Measurements from ENCODE around the gene TFIP11.

The TFIP11 gene

DNA sequence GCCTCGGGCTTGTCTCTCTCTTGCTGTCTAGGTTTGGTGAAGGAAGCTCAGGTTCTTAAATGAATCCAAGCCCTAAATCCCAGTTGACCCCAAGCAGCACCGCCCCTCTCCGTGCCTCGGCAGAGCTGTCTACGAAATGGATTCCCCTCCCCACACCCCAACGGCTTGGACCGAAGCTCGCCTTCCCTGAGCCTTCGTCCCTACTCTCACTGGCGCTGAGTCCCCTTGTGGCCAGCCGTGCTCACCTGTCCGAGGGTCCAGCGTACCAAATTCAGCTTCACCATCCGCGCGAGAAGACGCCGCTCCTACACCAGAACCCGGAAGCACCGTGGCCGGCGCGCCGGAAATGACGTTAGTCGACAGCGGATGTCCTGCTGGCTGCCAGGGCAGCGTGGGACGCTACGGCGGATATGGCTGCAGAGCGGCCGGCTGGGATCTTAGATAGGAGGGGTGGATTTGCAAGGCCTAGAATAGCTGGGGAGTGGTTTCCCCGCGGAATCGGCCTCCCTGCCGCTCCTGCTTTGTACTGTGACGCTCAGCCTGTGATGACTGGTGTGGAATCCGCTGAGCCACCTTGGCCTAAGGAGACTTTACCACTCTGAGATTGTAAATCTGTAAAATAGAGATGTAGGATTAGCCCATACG, at the start of gene TFIP11:
TFIP11 (minus strand) TSS at position 325 of the 645 bp plus-strand sequence. CDS start 2,201 bp downstream, outside the sequence.
- DNase-seq (ENCODE audit: low read depth in 3 of 3), result peak; percentile 86 to 90 (median 88)

GRCh38 chr22:26561756-26562417, 49.6 kb upstream of the TFIP11 start:
- DNase-seq (ENCODE audit: low read depth in 3 of 3), result no peak

- no peak for DNase-seq (ENCODE audit: low read depth in 3 of 3)
These were observed 47.8 kb upstream of the TFIP11 start for GRCh38 chr22:26559961-26560575.

- no peak for DNase-seq (ENCODE audit: low read depth in 3 of 3)
These were observed 46.1 kb upstream of the TFIP11 start for GRCh38 chr22:26558248-26558895.

GRCh38 chr22:26556904-26557303, 44.6 kb upstream of the TFIP11 start:
- DNase-seq (ENCODE audit: low read depth in 3 of 3), result no peak

- DNase-seq (ENCODE audit: low read depth in 3 of 3), result no peak
These were observed 43.2 kb upstream of the TFIP11 start for GRCh38 chr22:26555478-26555877.

- no peak for DNase-seq (ENCODE audit: low read depth in 3 of 3)
These were observed 42.7 kb upstream of the TFIP11 start for GRCh38 chr22:26554956-26555355.

DNA sequence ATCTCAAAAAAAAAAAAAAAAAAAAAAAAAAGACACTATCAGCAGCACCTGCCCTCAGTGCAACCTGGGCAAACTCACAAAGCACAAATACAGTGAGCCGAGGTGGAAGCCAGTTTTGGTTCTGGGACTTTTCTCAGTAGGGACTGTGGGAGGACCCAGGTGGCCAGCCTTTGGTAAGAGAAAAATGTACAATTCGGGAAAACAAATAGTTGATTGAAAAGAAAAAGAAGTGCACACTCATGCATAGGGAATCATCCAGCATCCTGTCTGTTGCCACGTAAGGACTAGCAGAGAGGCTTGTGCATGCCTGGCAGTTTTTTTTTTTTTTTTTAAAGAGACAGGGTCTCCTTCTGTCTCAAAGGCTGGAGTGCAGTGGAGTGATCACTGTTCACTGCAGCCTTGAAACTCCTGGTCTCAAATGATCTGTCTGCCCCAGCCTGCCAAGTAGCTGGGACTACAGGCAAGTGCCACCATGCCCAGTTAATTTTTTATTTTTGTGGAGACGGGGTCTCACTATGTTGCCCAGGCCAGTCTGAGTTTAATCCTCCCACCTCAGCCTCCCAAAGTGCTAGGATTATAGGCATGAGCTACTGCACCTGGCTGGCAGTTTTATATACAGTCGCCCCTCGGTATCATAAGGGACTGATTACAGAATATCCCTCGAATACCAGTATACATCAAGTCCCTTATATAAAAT, 40.9 kb upstream of the TFIP11 start:
- no peak for DNase-seq (ENCODE audit: low read depth in 3 of 3)

DNA sequence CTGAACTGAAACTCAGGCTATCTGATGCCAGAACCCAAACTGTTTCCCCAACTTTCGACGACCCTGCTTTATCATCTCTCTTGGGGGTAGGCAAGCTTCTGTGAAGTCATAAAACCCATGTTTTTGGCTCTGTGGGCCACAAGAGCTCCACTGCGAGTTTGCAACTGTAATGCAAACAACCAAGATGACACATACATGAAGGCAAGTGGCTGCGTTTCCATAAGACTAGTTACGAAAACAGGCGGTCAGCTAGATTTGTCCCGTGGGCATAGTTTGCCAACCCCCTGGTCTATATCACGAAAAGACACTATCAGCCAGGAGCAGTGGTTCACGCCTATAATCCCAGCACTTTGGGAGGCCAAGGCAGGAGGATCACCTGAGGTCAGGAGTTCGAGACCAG, 40.2 kb upstream of the TFIP11 start:
- no peak for DNase-seq (ENCODE audit: low read depth in 3 of 3)

GRCh38 chr22:26551568-26551967, 39.3 kb upstream of the TFIP11 start:
- no peak for DNase-seq (ENCODE audit: low read depth in 3 of 3)

GRCh38 chr22:26550498-26551033, 38.3 kb upstream of the TFIP11 start:
- no peak for DNase-seq (ENCODE audit: low read depth in 3 of 3)

DNA sequence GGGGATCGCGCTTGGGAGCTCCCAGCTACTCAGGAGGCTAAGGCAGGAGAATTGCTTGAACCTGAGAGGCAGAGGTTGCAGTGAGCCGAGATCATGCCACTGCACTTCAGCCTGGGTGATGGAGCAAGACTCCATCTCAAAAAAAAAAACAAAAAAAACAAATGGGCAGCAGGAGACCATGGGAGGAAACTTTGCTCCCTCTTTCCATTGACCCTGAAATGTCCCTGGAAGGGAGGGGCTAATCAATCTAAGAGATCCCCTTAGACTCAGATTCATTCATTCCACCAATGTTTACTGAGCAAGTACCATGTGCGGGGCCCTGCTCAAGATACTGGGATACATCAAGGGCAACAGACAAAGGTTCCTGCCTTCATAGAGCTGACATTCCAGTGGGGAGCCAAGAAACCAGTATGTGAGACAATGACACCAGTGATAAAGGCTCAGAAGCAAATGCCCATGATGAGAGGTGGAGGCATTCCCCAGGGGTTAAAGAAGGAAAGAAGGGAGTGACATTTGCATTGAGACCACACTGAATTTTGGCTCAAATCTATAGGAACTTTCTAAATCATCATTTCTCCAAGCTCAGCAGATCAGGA, 37.7 kb upstream of the TFIP11 start:
- DNase-seq (ENCODE audit: low read depth in 3 of 3), result no peak

DNA sequence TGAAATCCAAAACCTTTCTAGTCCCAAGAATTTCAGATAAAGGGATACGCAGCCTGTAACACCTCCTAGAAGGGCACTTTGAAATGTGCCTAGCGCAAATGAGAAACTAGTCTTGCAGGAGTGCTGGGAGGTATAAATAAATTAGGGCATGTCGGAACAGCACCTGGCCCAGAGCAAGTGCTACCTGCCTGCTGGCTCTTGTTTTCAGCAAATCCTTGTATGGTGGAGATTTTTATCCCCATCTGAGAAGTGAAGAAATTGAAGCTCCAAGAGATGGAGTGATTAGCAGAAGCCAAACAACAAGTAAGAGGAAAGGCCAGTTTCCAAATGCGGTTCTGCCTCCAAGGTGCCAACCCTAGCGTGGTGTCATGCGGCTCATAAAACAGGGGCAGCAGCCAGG, 36.7 kb upstream of the TFIP11 start:
- DNase-seq (ENCODE audit: low read depth in 3 of 3), result no peak

DNA sequence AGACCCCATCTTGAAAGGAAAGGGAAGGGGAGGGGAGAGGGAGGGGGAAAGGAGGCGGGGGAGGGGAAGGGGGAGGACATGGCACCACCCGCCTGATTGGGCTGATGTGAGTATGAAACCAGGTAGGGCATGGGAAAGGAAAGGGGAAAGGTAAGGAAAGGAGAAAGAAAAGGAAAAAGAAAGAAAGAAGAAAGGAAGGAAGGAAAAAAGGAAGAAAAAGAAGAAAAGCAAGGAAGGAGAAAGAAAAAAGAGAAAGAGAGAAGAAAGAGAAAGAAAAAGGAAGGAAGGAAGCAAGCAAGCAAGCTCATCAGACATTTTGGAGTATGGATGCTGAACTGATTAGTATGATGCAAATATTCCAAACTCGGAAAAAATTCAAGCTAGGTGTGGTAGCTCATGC, 36.0 kb upstream of the TFIP11 start:
- no peak for DNase-seq (ENCODE audit: low read depth in 3 of 3)

DNA sequence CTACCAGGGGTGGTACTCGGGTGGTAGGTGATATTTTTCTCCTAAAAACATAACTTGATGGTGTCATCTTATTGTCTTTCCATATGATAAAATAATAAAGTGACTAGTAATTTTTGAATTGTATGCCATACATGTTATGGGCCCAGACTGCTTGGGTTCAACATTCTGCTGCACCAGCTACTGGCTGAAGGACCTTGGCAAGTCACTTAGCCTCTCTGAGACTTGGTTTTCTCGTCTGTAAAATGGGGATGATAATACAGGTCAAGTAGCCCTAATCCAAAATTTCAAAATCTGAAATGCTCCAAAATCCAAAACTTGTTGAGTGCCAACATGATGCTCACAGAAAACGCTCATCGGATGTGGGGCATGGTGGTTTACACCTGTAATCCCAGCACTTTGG, 35.6 kb upstream of the TFIP11 start:
- DNase-seq (ENCODE audit: low read depth in 3 of 3), result no peak

- peak in 2 of 3 donors; percentile 9 to 15 for DNase-seq (ENCODE audit: low read depth in 3 of 3)
These were observed 35.2 kb upstream of the TFIP11 start for GRCh38 chr22:26547426-26547825.

GRCh38 chr22:26546282-26546681, 34.0 kb upstream of the TFIP11 start:
- DNase-seq (ENCODE audit: low read depth in 3 of 3), result no peak

DNA sequence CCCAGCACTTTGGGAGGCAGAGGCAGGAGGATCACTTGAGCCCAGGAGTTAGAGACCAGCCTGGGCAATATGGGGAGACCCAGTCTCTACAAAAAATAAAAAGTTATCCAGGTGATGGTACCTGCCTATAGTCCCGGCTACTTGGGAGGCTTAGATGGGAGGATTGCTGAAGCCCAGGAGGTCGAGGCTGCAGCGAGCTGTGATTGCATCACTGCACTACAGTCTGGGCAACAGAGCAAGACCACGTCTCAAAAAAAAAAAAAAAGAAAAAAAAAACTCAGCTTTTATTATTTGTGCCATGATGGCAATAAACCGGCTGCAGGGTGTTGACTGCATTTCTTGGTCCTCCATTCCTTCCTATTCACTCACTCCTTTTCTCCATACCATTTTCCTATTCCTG, 33.6 kb upstream of the TFIP11 start:
- no peak for DNase-seq (ENCODE audit: low read depth in 3 of 3)

DNA sequence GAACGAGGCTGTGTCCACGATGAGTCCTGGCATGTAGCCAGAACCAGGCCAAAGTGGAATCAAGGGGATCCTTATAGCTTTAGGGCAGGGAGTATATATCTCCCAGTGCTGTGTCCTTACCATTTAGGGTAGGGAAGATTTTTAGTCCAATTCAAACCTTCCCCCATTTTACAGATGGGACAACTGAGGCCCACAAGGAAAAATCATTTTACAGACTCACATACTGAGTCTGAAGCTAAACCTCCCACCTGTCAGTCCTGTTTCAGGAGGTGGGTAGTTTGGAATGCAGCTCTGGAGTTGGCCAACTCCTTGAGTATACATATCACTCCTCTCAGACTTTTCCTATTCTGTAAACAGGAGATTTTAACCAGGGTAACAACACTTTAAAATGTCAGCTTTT, 33.1 kb upstream of the TFIP11 start:
- DNase-seq (ENCODE audit: low read depth in 3 of 3), result no peak

DNA sequence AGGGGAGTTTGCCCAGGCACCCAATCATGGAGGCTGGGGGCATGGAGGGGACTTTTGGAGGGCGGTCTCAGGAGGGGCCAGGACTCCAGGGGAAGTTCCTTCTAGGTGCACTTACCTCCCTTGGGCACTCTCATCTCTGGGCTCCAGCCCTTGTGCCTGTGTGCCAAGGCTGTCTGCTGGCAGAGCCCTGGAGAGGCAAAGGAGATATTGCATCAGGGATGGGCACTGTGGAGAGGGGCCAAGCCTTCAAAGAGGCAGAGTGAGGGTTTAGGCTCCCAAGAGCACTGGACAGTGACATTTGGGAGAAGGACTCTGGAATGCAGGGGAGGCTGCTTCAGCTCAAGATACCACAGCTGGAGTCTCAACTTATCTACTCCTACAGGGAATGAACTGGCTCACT, 32.2 kb upstream of the TFIP11 start:
- no peak for DNase-seq (ENCODE audit: low read depth in 3 of 3)

- no peak for DNase-seq (ENCODE audit: low read depth in 3 of 3)
These were observed 30.6 kb upstream of the TFIP11 start for GRCh38 chr22:26542831-26543230.

Measured in stimulated activated CD4-positive, alpha-beta T cell treated with anti-CD3 and anti-CD28 coated beads, TNF-alpha, amount 100 ng/mL, for 48 hours (primary cell).